Ectodermal cell (in vitro differentiated cells): ENCODE measurements around the gene ZCCHC24.

ENCODE experiments used
- H3K27ac ChIP-seq: 2 replicates; pipeline ENCODE4 v1.7.0; 2013; ENCODE audit warnings: mild to moderate bottlenecking, low read depth, low read length; ENCODE audit not compliant: insufficient read depth, poor library complexity, severe bottlenecking
- H3K27me3 ChIP-seq: 2 replicates; pipeline ENCODE4 v1.7.0; 2013; ENCODE audit warnings: mild to moderate bottlenecking, low read length; ENCODE audit not compliant: insufficient read depth, control insufficient read depth, poor library complexity, severe bottlenecking
- H3K36me3 ChIP-seq: one replicate; pipeline ENCODE4 v1.7.0; 2013; ENCODE audit warnings: low read length; ENCODE audit not compliant: control insufficient read depth, insufficient read depth
- H3K4me1 ChIP-seq: one replicate; pipeline ENCODE4 v1.7.0; 2013; ENCODE audit warnings: low read length; ENCODE audit not compliant: control insufficient read depth, insufficient read depth
- H3K4me3 ChIP-seq: 2 replicates; pipeline ENCODE4 v1.7.0; 2013; ENCODE audit warnings: low read depth, low read length, control low read depth; ENCODE audit not compliant: insufficient read depth
- H3K9me3 ChIP-seq: 2 replicates; pipeline ENCODE4 v1.7.0; 2013; ENCODE audit warnings: mild to moderate bottlenecking, low read length, moderate library complexity; ENCODE audit not compliant: control insufficient read depth
- WGBS, 2 experiments: methylation state at CpG; one replicate each; pipeline ENCODE4 v1.1.7; 2013; ENCODE audit warnings: missing lambda C conversion rate in 2 of 2; 5-methylcytosine and 5-hydroxymethylcytosine counted together

ZCCHC24 gene

DNA sequence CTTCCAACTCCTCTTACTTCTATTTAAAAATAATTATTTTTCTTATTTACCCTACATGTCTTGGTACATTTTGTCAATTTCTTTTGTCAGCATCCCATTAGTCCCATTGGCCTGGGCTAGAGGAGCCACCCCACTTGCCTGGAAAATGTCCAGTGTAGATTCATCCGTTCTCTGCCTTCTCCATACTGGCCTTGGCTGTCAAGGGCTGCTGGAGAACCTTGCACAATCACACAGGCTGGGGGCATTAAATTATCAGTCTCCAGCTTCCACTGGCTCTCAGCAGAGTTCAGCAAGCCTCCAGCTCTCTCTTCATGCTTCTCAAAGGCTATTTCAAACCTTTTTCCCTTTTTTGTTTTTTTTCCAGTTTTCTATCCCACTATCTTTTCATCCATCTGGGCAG, 13.8 kb upstream of the ZCCHC24 start:
- Histone ChIP-seq H3K36me3 (no peaks in the 10 kb centered on the region), H3K9me3 (peaks cover 3% of the 10 kb centered on the region), H3K27me3 (peaks cover 10% of the 10 kb centered on the region), H3K4me1 (no peaks in the 10 kb centered on the region), H3K27ac (no peak overlapping the region), H3K4me3 (no peak overlapping the region)
- WGBS, 2 experiments = 86 to 87% methylated on average over 1 of the region's 1 CpG

- no peaks in the 10 kb centered on the region for H3K36me3 ChIP-seq
- 87 to 88% methylated on average over 4 of the region's 4 CpGs for WGBS, 2 experiments
- H3K27me3 ChIP-seq = peaks cover 10% of the 10 kb centered on the region
- H3K4me3 ChIP-seq = no peak overlapping the region
- H3K4me1 ChIP-seq = no peaks in the 10 kb centered on the region
- H3K27ac ChIP-seq = no peak overlapping the region
- peaks cover 3% of the 10 kb centered on the region for H3K9me3 ChIP-seq
These were observed 13.1 kb upstream of the ZCCHC24 start for GRCh38 chr10:79458483-79458882.

DNA sequence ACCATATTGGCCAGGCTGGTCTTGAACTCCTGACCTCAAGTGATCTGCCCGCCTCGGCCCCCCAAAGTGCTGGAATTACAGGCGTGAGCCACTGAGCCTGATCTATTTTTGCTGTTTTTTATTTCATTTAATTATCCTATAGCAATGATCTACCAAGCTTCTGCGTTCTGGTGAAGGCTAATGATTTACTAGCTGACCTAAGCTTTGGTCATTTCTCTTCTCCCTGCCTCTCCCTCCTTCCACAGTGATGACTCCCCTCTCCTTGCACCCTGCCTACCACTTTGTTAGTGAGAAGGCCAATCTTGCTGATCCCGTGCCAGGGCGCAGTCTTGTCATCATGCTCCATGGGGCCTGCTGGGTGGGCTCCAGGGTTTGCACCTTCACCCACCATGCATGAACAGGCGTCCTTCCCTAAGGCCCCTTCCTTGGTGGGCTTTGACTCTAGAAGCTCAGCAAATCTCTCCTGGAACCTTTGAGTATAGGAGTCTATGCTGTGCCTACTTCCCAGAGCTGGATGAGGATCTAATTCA, 11.9 kb upstream of the ZCCHC24 start:
- Histone ChIP-seq H3K27ac (no peak overlapping the region), H3K4me3 (no peak overlapping the region), H3K36me3 (no peaks in the 10 kb centered on the region), H3K4me1 (peaks cover 3% of the 10 kb centered on the region), H3K9me3 (peaks cover 3% of the 10 kb centered on the region), H3K27me3 (peaks cover 5% of the 10 kb centered on the region)
- WGBS, 2 experiments = 94 to 97% methylated on average over 7 of the region's 7 CpGs

GRCh38 chr10:79454259-79454658, 8.8 kb upstream of the ZCCHC24 start:
- Histone ChIP-seq H3K27me3 (peaks cover under 1% of the 10 kb centered on the region), H3K9me3 (peaks cover 3% of the 10 kb centered on the region), H3K27ac (no peak overlapping the region), H3K4me3 (no peak overlapping the region), H3K4me1 (peaks cover 9% of the 10 kb centered on the region), H3K36me3 (no peaks in the 10 kb centered on the region)
- WGBS, 2 experiments = 87 to 91% methylated on average over 5 to 6 of the region's 6 CpGs

GRCh38 chr10:79453392-79453791, 8.0 kb upstream of the ZCCHC24 start:
- WGBS, 2 experiments = 94 to 98% methylated on average over 3 of the region's 3 CpGs
- H3K4me3 ChIP-seq = no peak overlapping the region
- no peaks in the 10 kb centered on the region for H3K36me3 ChIP-seq
- no peak overlapping the region for H3K27ac ChIP-seq
- H3K4me1 ChIP-seq = peaks cover 14% of the 10 kb centered on the region
- no peaks in the 10 kb centered on the region for H3K27me3 ChIP-seq
- H3K9me3 ChIP-seq = peaks cover 3% of the 10 kb centered on the region

DNA sequence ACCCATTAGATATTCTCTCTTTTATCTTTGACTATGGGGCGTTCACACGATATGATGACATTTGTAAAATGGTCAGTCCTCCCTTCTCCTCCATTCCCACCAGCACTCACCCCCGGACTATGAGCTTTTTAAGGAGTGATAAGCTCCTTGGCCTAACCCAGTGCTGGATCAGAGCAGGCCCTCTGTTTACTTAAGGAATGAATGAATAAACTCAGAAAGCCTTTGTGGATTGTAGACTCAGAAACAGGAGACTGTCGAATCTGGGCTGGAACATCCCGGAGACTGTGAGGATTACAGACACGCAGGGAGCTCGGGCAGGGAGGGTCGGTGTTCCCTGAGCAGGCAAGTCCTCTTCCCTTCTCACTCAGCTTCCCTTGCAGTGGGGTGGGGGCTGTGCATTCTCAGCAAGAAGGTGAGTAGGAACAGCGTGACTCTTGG, 6.8 kb upstream of the ZCCHC24 start:
- Histone ChIP-seq H3K27me3 (peaks cover 9% of the 10 kb centered on the region), H3K27ac (no peak overlapping the region), H3K4me1 (peaks cover 14% of the 10 kb centered on the region), H3K36me3 (no peaks in the 10 kb centered on the region), H3K9me3 (peaks cover 3% of the 10 kb centered on the region), H3K4me3 (no peak overlapping the region)
- 72 to 79% methylated on average over 9 of the region's 9 CpGs for WGBS, 2 experiments

- 97 to 98% methylated on average over 14 of the region's 14 CpGs for WGBS, 2 experiments
- Histone ChIP-seq H3K4me1 (peaks cover 14% of the 10 kb centered on the region), H3K27ac (no peak overlapping the region), H3K36me3 (no peaks in the 10 kb centered on the region), H3K9me3 (peaks cover under 1% of the 10 kb centered on the region), H3K4me3 (no peak overlapping the region), H3K27me3 (peaks cover 18% of the 10 kb centered on the region)
These were observed 5.7 kb upstream of the ZCCHC24 start for GRCh38 chr10:79451046-79451699.

GRCh38 chr10:79449181-79450146, 4.0 kb upstream of the ZCCHC24 start:
- Histone ChIP-seq H3K36me3 (no peaks in the 10 kb centered on the region), H3K27me3 (peaks cover 18% of the 10 kb centered on the region), H3K27ac (no peak overlapping the region), H3K9me3 (no peaks in the 10 kb centered on the region), H3K4me3 (no peak overlapping the region), H3K4me1 (peaks cover 14% of the 10 kb centered on the region)
- WGBS, 2 experiments = 77 to 80% methylated on average over 5 of the region's 5 CpGs

GRCh38 chr10:79448732-79449049, 3.3 kb upstream of the ZCCHC24 start:
- Histone ChIP-seq H3K4me1 (peaks cover 20% of the 10 kb centered on the region), H3K27me3 (peaks cover 18% of the 10 kb centered on the region), H3K9me3 (no peaks in the 10 kb centered on the region), H3K27ac (no peak overlapping the region), H3K36me3 (no peaks in the 10 kb centered on the region), H3K4me3 (no peak overlapping the region)
- 97% methylated on average over 2 of the region's 2 CpGs for WGBS, 2 experiments
